ENCODE measurements around the gene CIDEC.

CIDEC gene, protein sequence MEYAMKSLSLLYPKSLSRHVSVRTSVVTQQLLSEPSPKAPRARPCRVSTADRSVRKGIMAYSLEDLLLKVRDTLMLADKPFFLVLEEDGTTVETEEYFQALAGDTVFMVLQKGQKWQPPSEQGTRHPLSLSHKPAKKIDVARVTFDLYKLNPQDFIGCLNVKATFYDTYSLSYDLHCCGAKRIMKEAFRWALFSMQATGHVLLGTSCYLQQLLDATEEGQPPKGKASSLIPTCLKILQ

GRCh38 chr3:9879830-9880549 is at the start of gene CIDEC:
TSS of gene CIDEC (minus strand) at chr3:9880253. CDS start at chr3:9878486, 1,767 bp downstream.
- FAIRE-seq, result no peak
- no peak for DNase-seq (ENCODE audit: low spot score)

DNA sequence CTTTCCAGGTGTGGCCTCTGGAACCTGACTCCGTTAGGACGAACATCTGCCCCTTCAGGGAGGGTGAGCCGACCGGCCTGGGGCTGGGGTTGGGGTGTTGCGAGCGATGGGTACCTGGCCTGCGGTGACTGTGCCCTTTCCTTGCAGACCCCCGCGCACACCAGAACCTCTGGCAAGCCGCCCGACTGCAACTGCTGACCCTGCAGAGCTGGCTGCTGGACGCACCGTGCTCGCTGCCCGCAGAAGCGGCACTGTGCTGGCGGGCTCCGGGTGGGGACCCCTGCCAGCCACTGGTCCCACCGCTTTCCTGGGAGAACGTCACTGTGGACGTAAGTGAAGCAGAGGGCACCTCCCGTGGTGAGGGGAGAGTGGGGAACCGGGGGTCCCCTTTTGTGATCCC is 48.1 kb upstream of the CIDEC start:
- no peak for FAIRE-seq
- DNase-seq (ENCODE audit: low spot score), result no peak

DNA sequence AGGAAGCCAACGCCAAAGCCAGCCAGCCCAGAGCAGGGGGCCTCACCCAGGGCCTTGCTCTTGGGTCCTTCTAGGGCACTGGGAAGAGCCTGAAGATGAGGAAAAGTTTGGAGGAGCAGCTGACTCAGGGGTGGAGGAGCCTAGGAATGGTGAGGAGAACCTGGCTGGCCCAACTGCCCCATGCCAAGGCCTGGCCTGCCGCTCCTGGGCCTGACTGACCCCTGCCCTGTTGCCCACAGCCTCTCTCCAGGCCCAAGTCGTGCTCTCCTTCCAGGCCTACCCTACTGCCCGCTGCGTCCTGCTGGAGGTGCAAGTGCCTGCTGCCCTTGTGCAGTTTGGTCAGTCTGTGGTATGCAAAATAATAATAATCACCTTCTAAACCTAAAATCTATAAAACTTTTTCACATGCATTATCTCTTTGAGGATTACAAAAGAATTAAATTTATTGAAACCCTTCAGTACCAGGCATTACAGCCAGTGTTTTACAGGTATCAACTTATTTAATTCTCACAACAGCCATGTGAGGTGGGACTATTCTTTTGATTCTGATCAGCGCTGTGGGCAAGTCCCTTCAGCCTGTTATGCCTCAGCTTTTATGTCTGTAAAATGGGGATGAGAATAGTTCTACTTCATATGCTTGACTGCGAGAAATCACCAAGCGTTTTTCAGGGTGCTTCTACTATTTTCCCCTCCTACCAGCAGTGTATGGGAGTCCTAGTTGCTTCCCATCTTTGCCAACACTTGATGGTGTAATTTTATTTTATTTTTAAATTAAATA is 38.4 kb upstream of the CIDEC start:
- no peak for FAIRE-seq
- DNase-seq (ENCODE audit: low spot score), result no peak

GRCh38 chr3:9917820-9918219 is 37.8 kb upstream of the CIDEC start:
- DNase-seq (ENCODE audit: low spot score) (no peak), FAIRE-seq (no peak)

DNA sequence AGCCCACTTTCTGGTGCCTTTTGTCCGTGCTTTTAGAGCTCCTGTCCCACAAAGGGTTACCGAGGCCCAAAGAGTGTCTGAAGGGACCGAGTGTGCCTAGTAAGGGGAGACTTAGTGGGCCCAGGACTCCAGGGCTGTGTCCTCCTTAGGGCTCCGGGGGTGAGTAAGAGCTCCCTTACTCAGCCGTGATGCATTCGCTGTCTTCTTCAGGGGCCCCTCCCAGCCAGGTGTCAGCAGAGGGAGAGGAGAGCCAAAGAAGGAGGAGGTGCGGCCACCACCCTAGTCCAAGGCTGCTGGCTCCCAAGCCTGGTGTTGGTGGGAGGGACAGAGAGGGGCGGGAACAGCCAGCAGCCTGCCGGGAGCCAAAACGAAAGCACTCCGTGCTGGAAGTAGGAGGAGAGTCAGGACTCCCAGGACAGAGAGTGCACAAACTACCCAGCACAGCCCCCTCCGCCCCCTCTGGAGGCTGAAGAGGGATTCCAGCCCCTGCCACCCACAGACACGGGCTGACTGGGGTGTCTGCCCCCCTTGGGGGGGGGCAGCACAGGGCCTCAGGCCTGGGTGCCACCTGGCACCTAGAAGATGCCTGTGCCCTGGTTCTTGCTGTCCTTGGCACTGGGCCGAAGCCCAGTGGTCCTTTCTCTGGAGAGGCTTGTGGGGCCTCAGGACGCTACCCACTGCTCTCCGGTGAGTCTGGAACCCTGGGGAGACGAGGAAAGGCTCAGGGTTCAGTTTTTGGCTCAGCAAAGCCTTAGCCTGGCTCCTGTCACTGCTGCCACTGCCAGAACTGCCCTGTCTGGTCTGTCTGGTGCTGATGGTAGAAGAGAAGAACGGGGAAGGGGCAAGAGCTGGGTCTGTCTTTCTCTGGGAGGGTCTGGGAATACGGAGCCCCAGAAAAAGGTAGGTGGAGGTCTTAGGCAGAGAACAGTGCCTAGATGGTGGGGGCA is 37.0 kb upstream of the CIDEC start, which contains the start of gene IL17RC:
Gene IL17RC, plus strand, starts transcription at position 365 of the 947 bp plus-strand sequence. Its CDS starts 218 bp downstream, at position 583.
- FAIRE-seq (no peak), DNase-seq (ENCODE audit: low spot score) (peak; percentile 93)

DNA sequence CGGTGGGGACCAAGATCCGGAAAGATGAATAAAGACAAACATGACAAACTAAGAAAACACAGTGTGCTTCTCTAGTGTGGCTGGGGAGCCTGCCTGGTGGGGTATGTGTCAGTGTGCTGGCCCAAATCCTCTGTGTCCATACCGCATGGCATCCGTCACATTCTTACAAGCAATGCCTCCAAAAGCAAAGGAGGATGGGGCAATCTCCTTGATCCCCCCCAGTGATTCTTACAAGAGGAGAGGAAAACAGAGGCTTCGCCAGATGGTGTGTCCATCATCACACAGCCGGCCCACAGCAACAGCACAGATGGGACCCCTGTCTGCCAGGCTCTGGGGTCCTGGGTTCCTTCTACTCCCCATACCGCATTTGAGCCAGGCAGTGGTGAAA is 36.3 kb upstream of the CIDEC start:
- DNase-seq (ENCODE audit: low spot score), result no peak
- no peak for FAIRE-seq

GRCh38 chr3:9915254-9916141 is 35.4 kb upstream of the CIDEC start:
- no peak for FAIRE-seq
- DNase-seq (ENCODE audit: low spot score), result peak; percentile 49

DNA sequence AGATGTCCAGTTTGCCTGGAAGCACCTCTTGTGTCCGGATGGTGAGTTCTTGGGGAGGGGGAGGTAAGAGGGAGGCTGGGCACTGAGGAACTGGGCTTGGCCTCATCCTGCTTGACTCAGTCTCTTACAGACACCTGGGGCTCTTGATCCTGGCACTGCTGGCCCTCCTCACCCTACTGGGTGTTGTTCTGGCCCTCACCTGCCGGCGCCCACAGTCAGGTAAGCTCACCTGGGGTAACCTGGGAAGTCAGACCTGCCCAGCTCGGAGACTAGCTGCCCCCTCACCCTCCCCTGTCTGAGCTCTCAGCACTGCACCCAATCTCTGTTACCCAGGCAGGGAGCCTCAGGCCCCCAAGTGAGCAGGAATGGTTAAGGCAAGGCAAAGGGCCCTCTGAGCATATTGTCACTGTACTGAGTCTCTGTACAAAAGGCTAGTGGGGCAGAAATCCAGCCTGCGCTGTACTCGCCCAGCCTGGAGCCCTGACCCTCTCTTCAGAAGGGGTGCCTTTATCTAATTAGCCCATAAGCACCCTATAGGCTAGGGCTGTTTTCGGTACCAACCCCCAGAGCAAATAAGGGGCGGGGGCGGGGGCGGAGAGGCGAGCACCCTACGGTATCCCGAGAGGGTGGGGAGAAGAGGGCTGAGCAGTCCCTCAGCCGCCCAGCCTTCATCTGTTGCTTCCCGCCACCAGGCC is 34.7 kb upstream of the CIDEC start:
- FAIRE-seq (no peak), DNase-seq (ENCODE audit: low spot score) (no peak)

DNA sequence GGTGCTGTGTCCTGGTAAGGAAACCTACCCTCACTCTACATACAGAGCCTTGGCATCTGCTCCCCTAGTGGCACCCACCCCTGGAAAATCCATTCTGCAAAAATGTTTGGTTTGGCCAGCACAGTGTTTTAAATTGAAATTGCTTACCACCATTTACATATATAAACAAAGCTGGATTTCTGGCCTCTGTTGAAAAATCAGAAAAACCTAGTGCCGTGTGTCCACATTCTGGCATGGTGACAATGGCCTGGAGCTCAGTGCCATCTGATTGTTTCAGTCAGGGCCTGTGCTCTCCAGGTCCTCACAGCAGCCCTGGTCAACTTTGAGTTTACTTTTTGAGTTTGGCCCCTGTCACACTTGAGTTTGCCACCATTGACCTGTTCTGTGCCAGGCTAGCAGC is 34.0 kb upstream of the CIDEC start:
- FAIRE-seq, result no peak
- DNase-seq (ENCODE audit: low spot score), result no peak

DNA sequence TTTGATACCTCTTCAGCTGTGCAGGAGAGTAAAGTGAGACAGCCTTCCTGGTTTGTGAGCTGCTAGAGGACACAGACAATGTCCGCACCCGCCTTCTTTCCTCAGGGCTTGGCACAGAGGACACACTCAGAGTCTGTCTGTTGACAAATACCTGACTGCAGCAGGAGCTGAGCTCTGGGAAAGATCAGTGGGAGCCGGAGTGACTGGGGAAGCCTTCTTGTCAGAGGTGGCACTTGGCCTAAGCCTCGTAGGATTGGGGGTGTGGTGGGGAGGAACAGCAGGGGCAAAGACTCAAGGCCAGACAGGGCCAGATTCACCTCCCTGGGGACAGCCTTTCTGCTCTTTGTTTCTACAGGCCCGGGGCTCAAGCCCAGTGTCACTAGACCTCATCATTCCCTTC is 33.5 kb upstream of the CIDEC start:
- DNase-seq (ENCODE audit: low spot score) (no peak), FAIRE-seq (no peak)

DNA sequence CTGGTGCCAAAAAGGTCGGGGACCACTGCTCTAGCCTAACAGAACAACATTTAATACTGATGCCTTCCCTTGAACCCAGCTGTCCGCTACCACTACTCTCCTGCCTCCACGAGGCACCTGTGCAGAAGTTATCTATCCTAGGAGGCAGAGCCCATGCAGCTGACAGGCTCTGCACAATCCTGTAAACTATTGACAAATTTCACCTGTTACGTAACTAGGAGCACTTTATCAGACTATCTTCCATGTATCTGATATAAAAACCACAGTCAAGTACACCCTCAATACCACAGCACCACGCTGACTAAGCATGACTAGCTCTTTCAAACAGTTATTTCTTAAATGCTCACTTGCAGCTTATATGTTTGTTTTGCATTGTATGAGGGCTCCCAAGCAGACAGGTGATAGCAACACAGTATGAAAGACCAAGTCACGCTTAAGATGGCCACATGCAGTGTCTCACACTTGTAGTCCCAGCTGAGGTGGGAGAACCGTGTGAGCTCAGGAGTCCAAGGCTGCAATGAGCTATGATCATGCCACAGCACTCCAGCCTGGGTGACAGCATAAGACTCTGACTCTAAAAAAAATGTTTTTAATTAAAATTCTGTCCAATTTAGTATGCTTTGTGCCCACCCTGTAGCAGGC is 32.4 kb upstream of the CIDEC start:
- DNase-seq (ENCODE audit: low spot score), result no peak
- no peak for FAIRE-seq

DNA sequence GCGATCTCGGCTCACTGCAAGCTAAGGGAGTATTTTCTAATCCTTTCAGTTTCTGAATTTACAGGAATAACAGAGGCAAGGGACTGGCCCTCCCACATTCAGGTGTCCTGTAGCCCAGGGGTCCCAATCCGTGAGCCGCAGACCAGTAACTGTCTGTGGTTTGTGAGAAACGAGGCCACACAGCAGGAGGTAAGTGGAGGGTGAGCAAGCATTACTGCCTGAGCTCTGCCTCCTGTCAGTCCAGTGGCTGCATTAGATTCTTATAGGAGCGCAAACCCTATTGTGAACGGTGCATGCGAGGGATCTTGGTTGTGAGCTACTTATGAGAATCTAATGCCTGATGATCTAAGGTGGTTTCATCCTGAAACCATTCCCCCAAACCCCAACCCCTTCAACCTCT is 31.8 kb upstream of the CIDEC start:
- FAIRE-seq, result no peak
- DNase-seq (ENCODE audit: low spot score), result no peak

- no peak for FAIRE-seq
- DNase-seq (ENCODE audit: low spot score), result no peak
Measured at GRCh38 chr3:9909221-9910013, 29.4 kb upstream of the CIDEC start.

- no peak for DNase-seq (ENCODE audit: low spot score)
- no peak for FAIRE-seq
Measured at GRCh38 chr3:9908286-9908685, 28.2 kb upstream of the CIDEC start.

DNA sequence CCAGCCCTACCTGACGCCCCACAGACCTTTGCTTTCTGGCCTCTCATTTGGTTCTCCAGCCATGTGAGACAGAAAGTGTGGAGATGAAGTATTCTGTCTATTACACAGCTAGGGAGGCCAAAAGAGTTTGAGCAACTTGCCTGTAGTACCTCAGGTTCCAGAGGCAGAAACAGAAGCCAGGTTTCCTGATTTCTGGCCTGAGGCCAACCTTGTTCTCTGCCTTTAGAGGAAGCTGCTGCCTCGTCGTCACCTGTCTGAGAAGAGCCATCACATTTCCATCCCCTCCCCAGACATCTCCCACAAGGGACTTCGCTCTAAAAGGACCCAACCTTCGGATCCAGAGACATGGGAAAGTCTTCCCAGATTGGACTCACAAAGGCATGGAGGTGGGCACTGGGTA is 26.4 kb upstream of the CIDEC start:
- DNase-seq (ENCODE audit: low spot score) (no peak), FAIRE-seq (no peak)

DNA sequence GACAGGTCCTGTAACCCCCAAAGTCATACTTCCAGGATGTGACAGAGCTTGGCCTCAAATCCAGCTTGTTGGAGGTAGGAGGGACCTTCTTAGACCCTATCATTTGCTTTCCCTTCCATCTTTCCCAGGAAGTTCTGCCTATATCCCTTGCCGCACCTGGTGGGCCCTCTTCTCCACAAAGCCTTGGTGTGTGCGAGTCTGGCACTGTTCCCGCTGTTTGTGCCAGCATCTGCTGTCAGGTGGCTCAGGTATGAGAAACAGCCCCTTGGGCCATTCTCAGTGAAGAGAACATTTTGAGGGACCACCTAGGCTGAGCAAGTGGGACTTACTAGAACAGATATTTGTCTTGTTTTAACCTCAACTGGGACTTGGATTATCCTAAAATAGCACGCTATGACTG is 23.9 kb upstream of the CIDEC start:
- no peak for FAIRE-seq
- no peak for DNase-seq (ENCODE audit: low spot score)

DNA sequence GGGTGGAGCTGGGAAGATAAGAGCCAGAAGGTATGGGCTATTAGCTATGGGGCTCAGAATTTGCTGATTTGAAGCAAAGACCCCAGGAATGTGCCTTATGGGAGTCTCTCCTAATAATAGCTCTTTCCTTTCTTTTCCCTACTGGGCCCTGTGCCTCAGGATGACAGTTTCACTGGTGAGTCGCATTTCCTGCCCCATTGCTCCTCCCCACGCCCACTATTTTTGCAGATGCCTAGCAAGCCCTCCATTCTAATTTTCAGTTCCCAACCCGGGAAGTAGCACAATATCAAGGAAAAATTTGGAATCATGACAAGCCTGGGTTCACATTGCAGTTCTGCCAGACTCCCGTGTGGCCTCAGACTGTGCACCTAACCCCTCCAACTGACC is 23.2 kb upstream of the CIDEC start:
- FAIRE-seq (no peak), DNase-seq (ENCODE audit: low spot score) (no peak)

All from urothelium cell line (cell line).